ENCODE results near the gene EPG5.

Gene EPG5

GRCh38 chr18:45841060-45841764, 125.9 kb downstream of the EPG5 start:
- no peak for TF ChIP-seq CTCF (conservative IDR thresholded peaks at IDR 0.05; ENCODE audit: low read length)
- no peak overlapping the region for H3K4me3 ChIP-seq (ENCODE audit: low read length)
- no peak for DNase-seq (ENCODE audit: low read depth)

GRCh38 chr18:45839414-45840395, 127.4 kb downstream of the EPG5 start:
- H3K4me3 ChIP-seq (ENCODE audit: low read length), result no peak overlapping the region
- peak; percentile 90 for TF ChIP-seq CTCF (conservative IDR thresholded peaks at IDR 0.05; ENCODE audit: low read length)
- DNase-seq (ENCODE audit: low read depth), result peak; percentile 80

GRCh38 chr18:45838302-45839070, 128.6 kb downstream of the EPG5 start:
- H3K4me3 ChIP-seq (ENCODE audit: low read length), result no peak overlapping the region
- no peak for TF ChIP-seq CTCF (conservative IDR thresholded peaks at IDR 0.05; ENCODE audit: low read length)
- DNase-seq (ENCODE audit: low read depth), result no peak

- H3K4me3 ChIP-seq (ENCODE audit: low read length), result no peak overlapping the region
- no peak; the same call in 1 of the 2 replicates for TF ChIP-seq CTCF (conservative IDR thresholded peaks at IDR 0.05; ENCODE audit: low read length)
- peak; percentile 49 for DNase-seq (ENCODE audit: low read depth)
Observed at GRCh38 chr18:45837283-45838070, 129.7 kb downstream of the EPG5 start.

GRCh38 chr18:45836242-45837205, 130.6 kb downstream of the EPG5 start:
- no peak overlapping the region for H3K4me3 ChIP-seq (ENCODE audit: low read length)
- no peak for DNase-seq (ENCODE audit: low read depth)
- TF ChIP-seq CTCF (conservative IDR thresholded peaks at IDR 0.05; ENCODE audit: low read length), result no peak
